IMR-90 (cell line): Measurements from ENCODE around the gene METTL5. TPM values are rescaled to one million over a fixed set of nuclear protein-coding genes. Genes with fewer than 3 reads are reported as not detected.

Source experiments
- ATAC-seq: fragments of 200-7000 bp; cut with Tn5 transposase; 2 replicates; pipeline ENCODE4 v1.9.1; 2020; ENCODE audit warnings: low read depth, mild to moderate bottlenecking, moderate library complexity
- BruUV-seq: library from RNA; stranded (reverse); fragments of 400-500 nt; replicated peaks from 2 replicates; lab custom pipeline; 2021; lab: Mats Ljungman, UMichigan
- CTCF ChIA-PET: fragments of 300-600 bp; formaldehyde crosslinking; extraction: SDS; loops from one replicate; lab custom pipeline; 2021; ENCODE audit warnings: antibody characterized with exemption; lab: Yijun Ruan, JAX
- POLR2A ChIA-PET: fragments of 300-600 bp; sonication (Branson Sonifier 250); formaldehyde crosslinking; loops from one replicate; lab custom pipeline; 2022; ENCODE audit warnings: antibody characterized with exemption; ENCODE audit not compliant: unreplicated experiment; lab: Charles Lee
- DNase-seq: peaks from one replicate; pipeline ENCODE4 v3.0.0; 2013
- H2AFZ ChIP-seq: replicated peaks from 2 replicates; pipeline ENCODE3; 2013; ENCODE audit warnings: low read length, mild to moderate bottlenecking; ENCODE audit not compliant: poor library complexity
- H2AK5ac ChIP-seq: 2 replicates; pipeline ENCODE4 v1.6.1; 2013; ENCODE audit warnings: low read depth, low read length, inconsistent platforms
- H2AK9ac ChIP-seq: replicated peaks from 2 replicates; pipeline ENCODE3; 2013; ENCODE audit warnings: mild to moderate bottlenecking, low read depth, low read length, moderate library complexity; ENCODE audit not compliant: poor library complexity
- H2BK120ac ChIP-seq: 2 replicates; pipeline ENCODE4 v1.6.1; 2013; ENCODE audit warnings: low read depth, low read length, inconsistent platforms
- H2BK15ac ChIP-seq: 3 replicates; pipeline ENCODE4 v1.6.1; 2013; ENCODE audit warnings: low read depth, low read length, inconsistent platforms
- H2BK20ac ChIP-seq: 2 replicates; pipeline ENCODE4 v1.6.1; 2013; ENCODE audit warnings: low read depth, mild to moderate bottlenecking, inconsistent platforms, low read length, moderate library complexity
- H2BK5ac ChIP-seq: 2 replicates; pipeline ENCODE4 v1.6.1; 2013; ENCODE audit warnings: mild to moderate bottlenecking, low read depth, low read length, inconsistent platforms; ENCODE audit not compliant: poor library complexity, severe bottlenecking
- H3K14ac ChIP-seq: replicated peaks from 2 replicates; pipeline ENCODE4 v1.6.1; 2013; ENCODE audit warnings: low read depth, low read length, inconsistent platforms
- H3K18ac ChIP-seq: 2 replicates; pipeline ENCODE4 v1.6.1; 2013; ENCODE audit warnings: low read depth, low read length, control low read depth
- H3K23ac ChIP-seq: 2 replicates; pipeline ENCODE4 v1.6.1; 2013; ENCODE audit warnings: low read depth, low read length, inconsistent platforms
- H3K27ac ChIP-seq: 2 replicates; pipeline ENCODE4 v1.5.1; 2013; ENCODE audit warnings: mild to moderate bottlenecking, control low read depth, low read length; ENCODE audit not compliant: insufficient read depth
- H3K27me3 ChIP-seq: 2 replicates; pipeline ENCODE4 v1.6.1; 2013; ENCODE audit warnings: low read length; ENCODE audit not compliant: control insufficient read depth, insufficient read depth
- H3K36me3 ChIP-seq: 2 replicates; pipeline ENCODE4 v1.6.1; 2013; ENCODE audit warnings: low read length, mixed read lengths; ENCODE audit not compliant: control insufficient read depth, insufficient read depth
- H3K4ac ChIP-seq: 2 replicates; pipeline ENCODE4 v1.6.1; 2013; ENCODE audit warnings: low read depth, low read length, inconsistent platforms
- H3K4me1 ChIP-seq: 2 replicates; pipeline ENCODE4 v1.6.1; 2013; ENCODE audit warnings: low read length, mixed read lengths; ENCODE audit not compliant: control insufficient read depth, insufficient read depth
- H3K4me2 ChIP-seq: 2 replicates; pipeline ENCODE4 v1.6.1; 2013; ENCODE audit warnings: low read depth, mild to moderate bottlenecking, control low read depth, low read length, moderate library complexity
- H3K4me3 ChIP-seq: 2 replicates; pipeline ENCODE4 v1.5.1; 2013; ENCODE audit warnings: low read depth, mild to moderate bottlenecking, control low read depth, low read length, moderate library complexity; ENCODE audit not compliant: insufficient read depth
- H3K56ac ChIP-seq: 2 replicates; pipeline ENCODE4 v1.6.1; 2013; ENCODE audit warnings: low read length, inconsistent platforms; ENCODE audit not compliant: insufficient read depth; ENCODE audit errors: extremely low read depth
- H3K79me1 ChIP-seq, 2 experiments: 2 replicates each; pipeline ENCODE4 v1.6.1; 2013; ENCODE audit warnings: low read length in 2 of 2, inconsistent platforms in 1 of 2, low read depth in 1 of 2
- H3K9ac ChIP-seq: 2 replicates; pipeline ENCODE4 v1.6.1; 2013; ENCODE audit warnings: low read depth, low read length, control low read depth
- H3K9me1 ChIP-seq: 2 replicates; pipeline ENCODE4 v1.6.1; 2013; ENCODE audit warnings: low read length, inconsistent platforms; ENCODE audit not compliant: insufficient read depth
- H3K9me3 ChIP-seq: 2 replicates; pipeline ENCODE4 v1.6.1; 2013; ENCODE audit warnings: low read length; ENCODE audit not compliant: control insufficient read depth, insufficient read depth
- H4K20me1 ChIP-seq: 2 replicates; pipeline ENCODE4 v1.6.1; 2013; ENCODE audit warnings: low read length, inconsistent platforms; ENCODE audit not compliant: insufficient read depth
- H4K5ac ChIP-seq: 2 replicates; pipeline ENCODE4 v1.6.1; 2013; ENCODE audit warnings: mild to moderate bottlenecking, low read depth, low read length, control low read depth
- H4K8ac ChIP-seq, 2 experiments: 2 replicates each; pipeline ENCODE4 v1.6.1; 2013; ENCODE audit warnings: low read depth in 2 of 2, low read length in 2 of 2, control low read depth in 1 of 2, inconsistent platforms in 1 of 2
- H4K91ac ChIP-seq: 2 replicates; pipeline ENCODE4 v1.6.1; 2013; ENCODE audit warnings: low read depth, low read length, inconsistent platforms; ENCODE audit not compliant: insufficient read depth
- BHLHE40 ChIP-seq: fragments of 150-350 bp; IDR thresholded peaks from 2 replicates; pipeline ENCODE4 v1.6.1; 2016; ENCODE audit warnings: mild to moderate bottlenecking, low read depth, low read length
- CEBPB ChIP-seq: IDR thresholded peaks from 2 replicates; pipeline ENCODE4 v1.6.1; 2012; ENCODE audit warnings: low read depth, low read length, improper control_type of control experiment
- CHD1 ChIP-seq: IDR thresholded peaks from 2 replicates; pipeline ENCODE4 v1.6.1; 2012; ENCODE audit warnings: low read depth, low read length, improper control_type of control experiment
- CTCF ChIP-seq: conservative IDR thresholded peaks from 2 replicates; pipeline ENCODE4 v1.5.1; 2012; ENCODE audit warnings: mild to moderate bottlenecking, low read depth, low read length, improper control_type of control experiment
- ELK1 ChIP-seq: fragments of 150-350 bp; IDR thresholded peaks from 2 replicates; pipeline ENCODE4 v1.6.1; 2016; ENCODE audit warnings: low read depth, mild to moderate bottlenecking, low read length, moderate library complexity, borderline replicate concordance
- FOS ChIP-seq: fragments of 150-350 bp; IDR thresholded peaks from 2 replicates; pipeline ENCODE4 v1.6.1; 2016; ENCODE audit warnings: low read depth, low read length
- MAZ ChIP-seq: IDR thresholded peaks from 2 replicates; pipeline ENCODE4 v1.6.1; 2012; ENCODE audit warnings: low read depth, mild to moderate bottlenecking, low read length, improper control_type of control experiment, moderate library complexity, borderline replicate concordance
- MXI1 ChIP-seq: IDR thresholded peaks from 2 replicates; pipeline ENCODE4 v1.6.1; 2012; ENCODE audit warnings: low read depth, mild to moderate bottlenecking, low read length, moderate library complexity, borderline replicate concordance
- NFE2L2 ChIP-seq: fragments of 150-350 bp; IDR thresholded peaks from 2 replicates; pipeline ENCODE4 v1.6.1; 2016; ENCODE audit warnings: low read depth, mild to moderate bottlenecking, low read length
- POLR2A ChIP-seq: IDR thresholded peaks from 2 replicates; pipeline ENCODE4 v1.6.1; 2012; ENCODE audit warnings: mild to moderate bottlenecking, low read depth, low read length
- RAD21 ChIP-seq: IDR thresholded peaks from 2 replicates; pipeline ENCODE4 v1.6.1; 2012; ENCODE audit warnings: low read length, improper control_type of control experiment
- RCOR1 ChIP-seq: IDR thresholded peaks from 2 replicates; pipeline ENCODE4 v1.6.1; 2012; ENCODE audit warnings: mild to moderate bottlenecking, low read length, improper control_type of control experiment; ENCODE audit not compliant: insufficient replicate concordance
- RFX5 ChIP-seq: IDR thresholded peaks from 2 replicates; pipeline ENCODE4 v1.8.0; 2012; ENCODE audit warnings: low read depth, mild to moderate bottlenecking, low read length, moderate library complexity
- SMC3 ChIP-seq: fragments of 150-350 bp; IDR thresholded peaks from 2 replicates; pipeline ENCODE4 v1.6.1; 2016; ENCODE audit warnings: low read depth, mild to moderate bottlenecking, antibody characterized with exemption, low read length, moderate library complexity
- USF2 ChIP-seq: fragments of 150-350 bp; IDR thresholded peaks from 2 replicates; pipeline ENCODE4 v1.6.1; 2017; ENCODE audit warnings: mild to moderate bottlenecking, antibody characterized with exemption, low read length, low read depth
- WGBS, 2 experiments: methylation state at CpG; one replicate each; pipeline versions ENCODE4 v1.1.5 to v1.1.7; 2013; ENCODE audit warnings: missing lambda C conversion rate in 2 of 2; ENCODE audit not compliant: insufficient read length in 1 of 2; ENCODE audit errors: extremely low coverage in 2 of 2; 5-methylcytosine and 5-hydroxymethylcytosine counted together
- dilution Hi-C: fragments of 300-500 bp; cut with HindIII; formaldehyde crosslinking; loops from one replicate; pipeline ENCODE4 v1.14.3; 2018; ENCODE audit warnings: low sequenced_read_pairs; ENCODE audit not compliant: unreplicated experiment
- in situ Hi-C: fragments of 300-500 bp; cut with MboI; formaldehyde crosslinking; loops from 3 replicates; pipeline ENCODE4 v1.14.3; 2019; ENCODE audit warnings: low sequenced_read_pairs, inconsistent platforms, mixed read lengths
- intact Hi-C: fragments of 100-400 bp; cut with micrococcal nuclease; formaldehyde crosslinking; loops from 2 replicates; pipeline ENCODE4 v1.10.0; 2022
- polyA plus RNA-seq, 3 experiments: library from polyadenylated mRNA; depleted of rRNA; stranded (reverse); fragments of >200 nt; gene quantifications; 2 replicates each; pipeline ENCODE4 v1.2.3, GENCODE V29; 2012; ENCODE audit warnings: low replicate concordance in 1 of 3
- total RNA-seq: library from RNA; depleted of rRNA; stranded (reverse); fragments of >200 nt; gene quantifications from 2 replicates; pipeline ENCODE4 v1.2.3, GENCODE V29; 2012

Gene METTL5
- total and polyA plus RNA-seq, 2 of the 4 experiments (the other 2 are of a cell fraction) = 38.3 to 49.8 TPM

DNA sequence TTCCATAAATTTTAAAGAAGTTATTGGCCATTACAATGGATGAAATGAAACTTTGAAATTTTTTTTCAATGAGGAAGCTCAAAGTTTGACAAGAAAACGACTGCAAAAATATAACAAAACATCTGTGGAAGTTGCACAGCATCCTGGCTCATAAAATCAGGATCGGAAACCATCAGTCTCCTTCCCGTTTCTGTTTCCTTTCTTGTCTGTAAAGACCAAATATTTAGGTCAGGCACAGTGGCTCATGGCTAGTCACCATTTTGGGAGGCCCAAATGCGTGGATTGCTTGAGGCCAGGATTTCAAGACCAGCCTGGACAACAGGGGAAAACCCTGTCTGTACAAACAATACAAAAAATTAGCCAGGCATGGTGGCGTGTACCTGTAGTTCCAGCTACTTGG is 53.7 kb downstream of the METTL5 start:
- Histone ChIP-seq H3K27me3 (peaks cover 10% of the 10 kb centered on the region), H4K5ac (no peak overlapping the region), H3K18ac (no peak overlapping the region), H2AK9ac (no peak overlapping the region), H3K4me1 (peaks cover 3% of the 10 kb centered on the region; the same call in 1 of the 2 replicates), H2BK120ac (no peak overlapping the region), H3K9me3 (peaks cover 2% of the 10 kb centered on the region; the same call in 1 of the 2 replicates), H3K36me3 (no peaks in the 10 kb centered on the region), H3K4me2 (no peak overlapping the region), H2AK5ac (no peak overlapping the region), H3K9me1 (no peaks in the 10 kb centered on the region), H3K23ac (no peak overlapping the region), H4K91ac (no peak overlapping the region), H3K27ac (no peak overlapping the region), H3K4ac (no peak overlapping the region), H3K79me1 (no peaks in the 10 kb centered on the region), H2AFZ (no peak overlapping the region), H3K9ac (no peak overlapping the region), H3K56ac (no peak overlapping the region), H3K14ac (no peak overlapping the region), H4K8ac (no peak overlapping the region), H4K20me1 (no peaks in the 10 kb centered on the region), H2BK20ac (no peak overlapping the region), H3K4me3 (no peak overlapping the region), H2BK15ac (no peak overlapping the region), H2BK5ac (no peak overlapping the region)
- WGBS, 2 experiments = 82% methylated on average over 2 of the region's 5 CpGs; no CpG with 5 or more reads in 1 of the 2 experiments
- no TSS peak for BruUV-seq
- dilution Hi-C loops (no loop called here), in situ Hi-C loops (no loop called here), intact Hi-C loops (no loop called here)
- ATAC-seq = no peak
- no peak for DNase-seq
- ChIA-PET POLR2A (no interaction called here), CTCF (no interaction called here)
- TF ChIP-seq RCOR1 = no peak
- TF ChIP-seq FOS = no peak
- TF ChIP-seq POLR2A = no peak
- TF ChIP-seq CEBPB = no peak
- no peak for TF ChIP-seq CHD1
- TF ChIP-seq USF2 = no peak
- no peak for TF ChIP-seq RAD21
- TF ChIP-seq CTCF = no peak
- TF ChIP-seq ELK1 = no peak
- no peak for TF ChIP-seq BHLHE40
- no peak for TF ChIP-seq MAZ
- TF ChIP-seq NFE2L2 = no peak
- no peak for TF ChIP-seq SMC3
- TF ChIP-seq MXI1 = no peak
- TF ChIP-seq RFX5 = no peak
